Esophagus muscularis mucosa (tissue), 2 donors: ENCODE results near the gene OMA1.

Experiments used
- POLR2A ChIP-seq: fragments of 450-650 bp; IDR thresholded peaks from one replicate; pipeline ENCODE4 v1.6.1; 2017; ENCODE audit warnings: antibody characterized with exemption, moderate library complexity, mild to moderate bottlenecking, low read depth
- POLR2AphosphoS5 ChIP-seq, 2 donors: sonication (generic); formaldehyde crosslinking; IDR thresholded peaks; one replicate each; pipeline ENCODE4 v1.6.1; 2017; ENCODE audit warnings: antibody characterized with exemption in 2 of 2

- TF ChIP-seq POLR2A (no peak), POLR2AphosphoS5 (IDR thresholded peaks at IDR 0.05) (no peak)
These were observed 21.8 kb upstream of the OMA1 start for GRCh38 chr1:58568271-58568860.
